PC-3 (cell line): Measurements from ENCODE around the gene COLEC11. TPM values are rescaled to one million over a fixed set of nuclear protein-coding genes. Genes with fewer than 3 reads are reported as not detected.

Source experiments
- ATAC-seq: fragments of 200-7000 bp; cut with Tn5 transposase; 2 replicates; pipeline ENCODE4 v1.9.1; 2020; ENCODE audit warnings: mild to moderate bottlenecking, moderate library complexity
- Bru-seq: library from RNA; stranded (reverse); fragments of 400-500 nt; gene quantifications from one replicate; lab custom pipeline; 2021; lab: Mats Ljungman, UMichigan
- BruChase-seq, 2 experiments: library from RNA; stranded (reverse); fragments of 400-500 nt; gene quantifications; one replicate each; lab custom pipeline; 2021; lab: Mats Ljungman, UMichigan
- BruUV-seq: library from RNA; stranded (reverse); fragments of 400-500 nt; replicated peaks from 2 replicates; lab custom pipeline; 2021; lab: Mats Ljungman, UMichigan
- CTCF ChIA-PET: fragments of 300-600 bp; sonication (Branson Sonifier 250); formaldehyde crosslinking; loops from one replicate; lab custom pipeline; 2022; ENCODE audit warnings: antibody characterized with exemption; lab: Charles Lee
- POLR2A ChIA-PET: fragments of 300-600 bp; sonication (Branson Sonifier 250); formaldehyde crosslinking; loops from one replicate; lab custom pipeline; 2022; ENCODE audit warnings: antibody characterized with exemption; ENCODE audit not compliant: unreplicated experiment; lab: Charles Lee
- DNase-seq: peaks from one replicate; pipeline ENCODE4 v3.0.0-alpha.2; 2015
- H2AFZ ChIP-seq: fragments of 300-600 bp; sonication (generic); 2 replicates; pipeline ENCODE4 v1.6.0; 2016; ENCODE audit warnings: antibody characterized with exemption, low read length
- H3F3A ChIP-seq: fragments of 300-600 bp; sonication (generic); one replicate; pipeline ENCODE4 v1.6.0; 2017; ENCODE audit warnings: antibody characterized with exemption, low read length, control low read depth, mild to moderate bottlenecking; ENCODE audit not compliant: unreplicated experiment
- H3K27ac ChIP-seq: fragments of 300-600 bp; sonication (generic); 2 replicates; pipeline ENCODE4 v1.5.1; 2016; ENCODE audit warnings: mild to moderate bottlenecking, low read length
- H3K27me3 ChIP-seq: fragments of 300-600 bp; sonication (generic); 2 replicates; pipeline ENCODE4 v1.6.1; 2016; ENCODE audit warnings: low read length, mixed read lengths
- H3K36me3 ChIP-seq: fragments of 300-600 bp; sonication (generic); 2 replicates; pipeline ENCODE4 v1.6.1; 2016; ENCODE audit warnings: low read depth, mixed run types, low read length, mixed read lengths
- H3K4me1 ChIP-seq: fragments of 300-600 bp; sonication (generic); 2 replicates; pipeline ENCODE4 v1.5.1; 2016; ENCODE audit warnings: low read length; ENCODE audit not compliant: insufficient read depth
- H3K4me2 ChIP-seq: fragments of 300-600 bp; sonication (generic); 2 replicates; pipeline ENCODE4 v1.6.0; 2016; ENCODE audit warnings: low read length
- H3K4me3 ChIP-seq: fragments of 300-600 bp; sonication (generic); 2 replicates; pipeline ENCODE4 v1.5.1; 2016; ENCODE audit warnings: mild to moderate bottlenecking, low read length, mixed read lengths
- H3K79me2 ChIP-seq: fragments of 300-600 bp; sonication (generic); 2 replicates; pipeline ENCODE4 v1.6.1; 2017; ENCODE audit warnings: low read length, mixed read lengths
- H3K9ac ChIP-seq: fragments of 300-600 bp; sonication (generic); 2 replicates; pipeline ENCODE4 v1.6.0; 2016; ENCODE audit warnings: mild to moderate bottlenecking, low read length
- H3K9me2 ChIP-seq: fragments of 300-600 bp; sonication (generic); replicated peaks from 2 replicates; pipeline ENCODE4 v1.6.1; 2016; ENCODE audit warnings: mixed run types, low read length, mixed read lengths
- H3K9me3 ChIP-seq: fragments of 300-600 bp; sonication (generic); 2 replicates; pipeline ENCODE4 v1.6.1; 2016; ENCODE audit warnings: low read length, mixed read lengths
- H4K20me1 ChIP-seq: fragments of 300-600 bp; sonication (generic); 2 replicates; pipeline ENCODE4 v1.6.1; 2016; ENCODE audit warnings: low read length, mixed read lengths
- EZH2 ChIP-seq: fragments of 300-600 bp; sonication (generic); IDR thresholded peaks from one replicate; pipeline ENCODE4 v1.6.1; 2017; ENCODE audit warnings: antibody characterized with exemption, mild to moderate bottlenecking, low read length; ENCODE audit not compliant: unreplicated experiment
- EZH2phosphoT487 ChIP-seq: fragments of 300-600 bp; sonication (generic); IDR thresholded peaks from 2 replicates; pipeline ENCODE4 v1.6.1; 2018; ENCODE audit warnings: mild to moderate bottlenecking, antibody characterized with exemption, low read length, borderline replicate concordance
- intact Hi-C: fragments of 100-400 bp; cut with micrococcal nuclease; formaldehyde crosslinking; loops from 2 replicates; pipeline ENCODE4 v1.9.0; 2023
- long read RNA-seq: library from polyadenylated mRNA; unstranded; transcript quantifications from one replicate; pipeline ENCODE4 v2.0.0, GENCODE V29; 2021; ENCODE audit not compliant: unreplicated experiment
- total RNA-seq: library from RNA; depleted of rRNA; stranded (reverse); fragments of >200 nt; gene quantifications from 2 replicates; pipeline ENCODE4 v1.2.3, GENCODE V29; 2014; rRNA removed
- TF ChIP-seq, protein P1 (sequence below): fragments of 300-600 bp; sonication (generic); conservative IDR thresholded peaks from 2 replicates; pipeline ENCODE4 v1.5.1; 2017; ENCODE audit warnings: antibody characterized with exemption, low read depth, mild to moderate bottlenecking, low read length

Gene COLEC11
- total RNA-seq (0.44 TPM in 1 of 2 replicates, not detected in the other), Bru-seq, nascent RNA (percentile 29 among the genes with signal in this experiment), BruChase-seq, experiment 1, labeled RNA remaining after a 6-hour chase (percentile 49 among the genes with signal in this experiment), BruChase-seq, experiment 2, labeled RNA remaining after a 2-hour chase (percentile 47 among the genes with signal in this experiment)
- long read RNA-seq: 0 reads

DNA sequence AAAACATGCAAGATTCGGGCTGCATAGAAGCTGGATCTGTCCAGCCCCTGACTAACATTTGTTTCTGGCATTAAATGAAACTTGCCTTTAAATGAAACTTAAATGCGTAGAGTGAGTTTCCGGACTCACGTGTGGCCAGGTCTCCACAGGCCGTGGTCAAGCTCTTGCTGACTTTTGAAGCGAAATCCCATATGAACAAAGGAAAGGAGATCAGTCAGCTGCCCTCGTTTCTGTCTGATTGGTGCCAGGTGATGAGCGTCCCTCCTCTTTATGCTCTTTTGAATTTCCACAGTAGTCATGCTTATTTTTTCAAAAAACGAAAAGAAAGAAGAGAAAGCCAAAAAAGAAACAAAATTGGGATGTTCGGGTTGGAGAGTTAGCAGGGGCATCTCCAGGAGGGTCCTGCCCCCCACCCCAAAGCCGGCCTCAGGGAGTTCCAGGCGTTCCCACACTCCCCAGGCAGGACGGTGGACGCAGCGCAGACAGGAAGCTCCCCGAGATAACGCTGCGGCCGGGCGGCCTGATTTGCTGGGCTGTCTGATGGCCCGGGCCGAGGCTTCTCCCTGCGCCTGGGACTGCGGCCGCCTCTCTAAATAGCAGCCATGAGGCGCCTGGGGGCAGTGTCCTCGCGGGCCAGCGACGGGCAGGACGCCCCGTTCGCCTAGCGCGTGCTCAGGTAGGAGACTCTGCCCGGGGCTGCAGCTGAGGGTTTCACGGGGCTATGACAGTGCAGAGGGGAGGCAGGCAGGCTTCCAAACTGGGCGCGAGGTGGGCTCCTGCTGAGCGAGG, at the start of gene COLEC11:
Gene COLEC11, plus strand, starts transcription at position 620 of the 789 bp plus-strand sequence. CDS start 9,229 bp downstream, outside the sequence.
- H3K4me2 ChIP-seq: no peak within 1 kb of the TSS

DNA sequence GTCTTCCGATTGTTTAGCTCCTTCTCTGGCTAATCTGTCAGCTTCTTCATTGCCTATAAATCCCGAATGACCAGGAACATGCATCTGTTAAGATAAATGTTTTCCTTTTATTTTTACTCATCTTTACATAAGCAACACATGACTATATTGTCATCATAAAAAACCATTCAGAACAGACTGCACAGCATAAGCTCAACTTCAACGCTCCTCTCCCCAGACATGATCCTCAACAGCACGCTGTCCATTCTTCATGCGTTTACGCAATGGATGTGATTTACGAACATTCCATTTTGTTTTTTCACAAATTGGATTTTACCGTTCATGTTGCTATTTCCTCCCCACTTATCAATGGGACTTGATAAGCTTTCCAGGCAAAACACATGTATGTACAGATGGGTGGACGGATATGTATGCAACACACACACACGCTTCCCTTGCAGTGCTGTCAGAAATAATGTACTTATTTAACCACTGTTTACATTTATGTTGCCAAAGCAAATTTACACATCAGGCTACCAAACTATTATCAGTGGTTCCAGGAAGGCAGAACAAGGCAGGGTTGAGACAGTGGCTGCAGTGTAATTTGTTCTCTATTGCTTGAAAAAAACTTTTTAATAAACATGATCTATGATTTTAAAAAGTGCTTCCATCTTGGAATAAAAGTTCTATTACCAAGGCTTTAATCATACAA, 49.0 kb upstream of the COLEC11 start:
- CTCF ChIA-PET: interaction anchor here (0.5 kb wide), 1 partner anchor 33 kb away, joined by 3 read pairs; no protein-coding TSS in a partner anchor
- H3K4me2 ChIP-seq: no peak overlapping the region
- H3K4me1 ChIP-seq: peaks cover 11% of the 10 kb centered on the region
- no peaks in the 10 kb centered on the region for H3F3A ChIP-seq
- no peaks in the 10 kb centered on the region for H3K9me2 ChIP-seq
- no peak overlapping the region for H3K4me3 ChIP-seq
- H3K27ac ChIP-seq: no peak overlapping the region
- H3K36me3 ChIP-seq: peaks cover 83% of the 10 kb centered on the region
- intact Hi-C loops: no loop called here
- DNase-seq (no peak), ATAC-seq (no peak)
- H3K79me2 ChIP-seq: peaks cover 17% of the 10 kb centered on the region; the same call in 1 of the 2 replicates
- H2AFZ ChIP-seq: no peak overlapping the region
- TF ChIP-seq EZH2 (no peak), EZH2phosphoT487 (no peak)
- TF ChIP-seq, protein P1, sequence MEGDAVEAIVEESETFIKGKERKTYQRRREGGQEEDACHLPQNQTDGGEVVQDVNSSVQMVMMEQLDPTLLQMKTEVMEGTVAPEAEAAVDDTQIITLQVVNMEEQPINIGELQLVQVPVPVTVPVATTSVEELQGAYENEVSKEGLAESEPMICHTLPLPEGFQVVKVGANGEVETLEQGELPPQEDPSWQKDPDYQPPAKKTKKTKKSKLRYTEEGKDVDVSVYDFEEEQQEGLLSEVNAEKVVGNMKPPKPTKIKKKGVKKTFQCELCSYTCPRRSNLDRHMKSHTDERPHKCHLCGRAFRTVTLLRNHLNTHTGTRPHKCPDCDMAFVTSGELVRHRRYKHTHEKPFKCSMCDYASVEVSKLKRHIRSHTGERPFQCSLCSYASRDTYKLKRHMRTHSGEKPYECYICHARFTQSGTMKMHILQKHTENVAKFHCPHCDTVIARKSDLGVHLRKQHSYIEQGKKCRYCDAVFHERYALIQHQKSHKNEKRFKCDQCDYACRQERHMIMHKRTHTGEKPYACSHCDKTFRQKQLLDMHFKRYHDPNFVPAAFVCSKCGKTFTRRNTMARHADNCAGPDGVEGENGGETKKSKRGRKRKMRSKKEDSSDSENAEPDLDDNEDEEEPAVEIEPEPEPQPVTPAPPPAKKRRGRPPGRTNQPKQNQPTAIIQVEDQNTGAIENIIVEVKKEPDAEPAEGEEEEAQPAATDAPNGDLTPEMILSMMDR: no peak
- BruUV-seq: no TSS peak
- no peak overlapping the region for H3K9ac ChIP-seq
- no peaks in the 10 kb centered on the region for H3K27me3 ChIP-seq
- POLR2A ChIA-PET: no interaction called here
- no peaks in the 10 kb centered on the region for H4K20me1 ChIP-seq
- no peaks in the 10 kb centered on the region for H3K9me3 ChIP-seq

More for the DNA sequence above, at the start of gene COLEC11:
- no peaks in the 10 kb centered on the region for H3K79me2 ChIP-seq
- H2AFZ ChIP-seq: no peak within 1 kb of the TSS
- ATAC-seq (no peak), DNase-seq (no peak)
- no peaks in the 10 kb centered on the region for H4K20me1 ChIP-seq
- H3F3A ChIP-seq: no peaks in the 10 kb centered on the region
- H3K9me3 ChIP-seq: no peaks in the 10 kb centered on the region
- H3K4me3 ChIP-seq: no peak within 1 kb of the TSS
- no peak within 1 kb of the TSS for H3K9ac ChIP-seq
- intact Hi-C loops: no loop called here
- no peak for TF ChIP-seq EZH2phosphoT487
- TF ChIP-seq, protein P1: no peak
- no peak for TF ChIP-seq EZH2
- POLR2A ChIA-PET: no interaction called here
- no TSS peak for BruUV-seq
- H3K36me3 ChIP-seq: no peaks in the 10 kb centered on the region
- H3K27me3 ChIP-seq: no peaks in the 10 kb centered on the region
- no peak within 1 kb of the TSS for H3K27ac ChIP-seq
- H3K9me2 ChIP-seq: no peaks in the 10 kb centered on the region
- H3K4me1 ChIP-seq: no peaks in the 10 kb centered on the region
- CTCF ChIA-PET: no interaction called here
